Ascending aorta (tissue), 2 donors: Measurements from ENCODE around the gene UPK1A. TPM values are rescaled to one million over a fixed set of nuclear protein-coding genes. Genes with fewer than 3 reads are reported as not detected.
"Not testable (repeated sequence)": the region's sequence is repeated elsewhere in the genome, so short reads cannot be mapped to it uniquely, and the experiment has no call there.

Source experiments
- DNase-seq, 2 donors: peaks; one replicate each; pipeline ENCODE4 v3.0.0-alpha.2; 2019; ENCODE audit warnings: low spot score in 2 of 2
- H3K27ac ChIP-seq, 2 donors: fragments of 200-600 bp; sonication (generic); one replicate each; pipeline ENCODE4 v1.5.1; 2016 to 2017; ENCODE audit warnings: mild to moderate bottlenecking in 1 of 2
- H3K27me3 ChIP-seq: fragments of 200-600 bp; sonication (generic); one replicate; pipeline ENCODE4 v1.5.1; 2017
- H3K36me3 ChIP-seq, 2 donors: fragments of 200-600 bp; sonication (generic); one replicate each; pipeline ENCODE4 v1.5.1; 2016
- H3K4me1 ChIP-seq, 2 donors: fragments of 200-600 bp; sonication (generic); one replicate each; pipeline ENCODE4 v1.5.1; 2016 to 2017; ENCODE audit warnings: mild to moderate bottlenecking in 1 of 2
- H3K4me3 ChIP-seq, 2 donors: fragments of 200-600 bp; sonication (generic); one replicate each; pipeline ENCODE4 v1.5.1; 2016 to 2017; ENCODE audit warnings: mild to moderate bottlenecking in 1 of 2
- H3K9me3 ChIP-seq, 2 donors: fragments of 200-600 bp; sonication (generic); one replicate each; pipeline ENCODE4 v1.5.1; 2016
- intact Hi-C: fragments of 100-400 bp; cut with DNase I; formaldehyde crosslinking; loops from one replicate; pipeline ENCODE4 v1.15.1; 2023
- total RNA-seq: library from RNA; depleted of rRNA; stranded (reverse); fragments of >200 nt; gene quantifications from one replicate; pipeline ENCODE4 v1.1.0, GENCODE V29; 2016
- TF ChIP-seq, protein P1 (sequence below), 3 experiments: fragments of 200-600 bp in 2 of 3; fragments of 450-650 bp in 1 of 3; sonication (generic) in 2 of 3; IDR thresholded peaks; one replicate each; pipeline ENCODE4 v1.5.1; 2016 to 2019; ENCODE audit warnings: antibody characterized with exemption in 3 of 3, mild to moderate bottlenecking in 1 of 3, moderate library complexity in 1 of 3

The UPK1A gene
- total RNA-seq, 1 donor from 2014 or later: not detected

DNA sequence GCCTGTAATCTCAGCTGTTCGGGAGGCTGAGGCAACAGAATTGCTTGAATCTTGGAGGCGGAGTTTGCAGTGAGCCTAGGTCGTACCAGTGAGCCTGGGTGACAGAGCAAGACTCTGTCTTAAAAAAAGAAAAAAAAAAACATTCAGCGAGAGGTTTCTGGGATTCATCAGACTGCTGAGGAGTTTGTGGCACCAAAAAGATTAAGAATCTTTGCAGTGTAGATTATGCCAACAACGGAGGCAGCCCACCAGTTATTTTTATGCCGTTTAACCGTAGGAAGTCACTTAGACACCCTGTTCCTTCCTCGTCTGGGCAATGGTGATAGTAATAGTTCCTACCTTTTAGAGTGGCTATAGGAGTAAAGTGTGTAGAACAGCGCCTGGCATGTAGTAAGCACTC is 15.7 kb upstream of the UPK1A start:
- Histone ChIP-seq H3K36me3 (peaks cover 36 to 44% of the 10 kb centered on the region in 2 donors), H3K27me3 (no peaks in the 10 kb centered on the region), H3K4me3 (no peak overlapping the region), H3K9me3 (no peaks in the 10 kb centered on the region), H3K27ac (no peak overlapping the region), H3K4me1 (peaks cover 0 to 19% of the 10 kb centered on the region in 2 donors)
- TF ChIP-seq, protein P1, sequence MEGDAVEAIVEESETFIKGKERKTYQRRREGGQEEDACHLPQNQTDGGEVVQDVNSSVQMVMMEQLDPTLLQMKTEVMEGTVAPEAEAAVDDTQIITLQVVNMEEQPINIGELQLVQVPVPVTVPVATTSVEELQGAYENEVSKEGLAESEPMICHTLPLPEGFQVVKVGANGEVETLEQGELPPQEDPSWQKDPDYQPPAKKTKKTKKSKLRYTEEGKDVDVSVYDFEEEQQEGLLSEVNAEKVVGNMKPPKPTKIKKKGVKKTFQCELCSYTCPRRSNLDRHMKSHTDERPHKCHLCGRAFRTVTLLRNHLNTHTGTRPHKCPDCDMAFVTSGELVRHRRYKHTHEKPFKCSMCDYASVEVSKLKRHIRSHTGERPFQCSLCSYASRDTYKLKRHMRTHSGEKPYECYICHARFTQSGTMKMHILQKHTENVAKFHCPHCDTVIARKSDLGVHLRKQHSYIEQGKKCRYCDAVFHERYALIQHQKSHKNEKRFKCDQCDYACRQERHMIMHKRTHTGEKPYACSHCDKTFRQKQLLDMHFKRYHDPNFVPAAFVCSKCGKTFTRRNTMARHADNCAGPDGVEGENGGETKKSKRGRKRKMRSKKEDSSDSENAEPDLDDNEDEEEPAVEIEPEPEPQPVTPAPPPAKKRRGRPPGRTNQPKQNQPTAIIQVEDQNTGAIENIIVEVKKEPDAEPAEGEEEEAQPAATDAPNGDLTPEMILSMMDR (IDR thresholded peaks at IDR 0.05): no peak
- intact Hi-C loops: no loop called here
- DNase-seq: no peak

DNA sequence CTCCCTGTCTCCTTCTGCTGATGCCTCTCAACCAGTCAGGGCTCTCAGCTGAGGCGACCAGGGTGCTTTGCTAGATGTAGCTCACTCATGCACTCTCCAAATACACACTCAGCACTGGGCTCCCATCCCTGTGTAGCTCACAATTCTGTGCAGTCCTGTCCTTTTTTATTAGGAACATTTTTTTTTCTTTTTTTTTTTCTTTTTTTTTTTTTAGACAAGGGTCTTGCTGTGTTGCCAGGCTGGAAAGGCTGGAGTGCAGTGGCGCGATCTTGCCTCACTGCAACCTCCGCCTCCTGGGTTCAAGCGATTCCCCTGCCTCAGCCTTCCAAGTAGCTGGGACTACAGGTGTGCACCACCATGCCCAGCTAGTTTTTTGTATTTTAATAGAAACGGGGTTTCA is 11.5 kb upstream of the UPK1A start:
- H3K4me1 ChIP-seq, H3K27me3 ChIP-seq, intact Hi-C loops, H3K4me3 ChIP-seq, H3K9me3 ChIP-seq, DNase-seq, H3K27ac ChIP-seq: not testable (repeated sequence)
- peaks cover 73 to 86% of the 10 kb centered on the region in 2 donors for H3K36me3 ChIP-seq

- Histone ChIP-seq H3K9me3 (no peaks in the 10 kb centered on the region), H3K27me3 (no peaks in the 10 kb centered on the region), H3K36me3 (peaks cover 73 to 92% of the 10 kb centered on the region in 2 donors), H3K27ac (no peak overlapping the region), H3K4me1 (no peaks in the 10 kb centered on the region), H3K4me3 (no peak overlapping the region)
- DNase-seq: no peak
- TF ChIP-seq, protein P1 (IDR thresholded peaks at IDR 0.05): no peak
- intact Hi-C loops: no loop called here
Observed at GRCh38 chr19:35655600-35655999, 10.7 kb upstream of the UPK1A start.

DNA sequence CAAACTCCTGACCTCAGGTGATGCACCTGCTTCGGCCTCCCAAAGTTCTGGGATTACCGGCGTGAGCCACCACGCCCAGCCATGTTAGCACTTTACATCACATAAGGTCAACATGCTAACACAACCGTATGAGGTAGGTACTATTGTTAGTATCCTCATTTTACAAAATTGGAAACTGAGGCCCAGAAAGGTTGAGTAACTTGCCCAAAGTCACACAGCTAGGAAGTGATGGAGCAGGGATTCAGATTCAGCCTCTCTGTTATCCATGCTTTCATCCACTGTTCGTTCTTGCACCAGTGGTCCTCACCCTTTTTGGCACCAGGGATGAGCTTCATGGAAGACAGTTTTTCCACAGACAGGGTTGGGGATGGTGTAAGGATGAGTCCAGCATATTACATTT is 9.6 kb upstream of the UPK1A start:
- no peak for DNase-seq
- Histone ChIP-seq H3K36me3 (peaks cover 62 to 94% of the 10 kb centered on the region in 2 donors), H3K4me3 (no peak overlapping the region), H3K27ac (no peak overlapping the region), H3K9me3 (no peaks in the 10 kb centered on the region), H3K27me3 (no peaks in the 10 kb centered on the region), H3K4me1 (no peaks in the 10 kb centered on the region)
- intact Hi-C loops: no loop called here
- TF ChIP-seq, protein P1 (IDR thresholded peaks at IDR 0.05): no peak

GRCh38 chr19:35657904-35658700 is 8.2 kb upstream of the UPK1A start:
- Histone ChIP-seq H3K27me3 (no peaks in the 10 kb centered on the region), H3K4me1 (no peaks in the 10 kb centered on the region), H3K27ac (no peak overlapping the region), H3K9me3 (no peaks in the 10 kb centered on the region), H3K4me3 (no peak overlapping the region), H3K36me3 (peaks cover 59 to 95% of the 10 kb centered on the region in 2 donors)
- intact Hi-C loops: no loop called here
- DNase-seq: no peak
- TF ChIP-seq, protein P1 (IDR thresholded peaks at IDR 0.05): no peak

DNA sequence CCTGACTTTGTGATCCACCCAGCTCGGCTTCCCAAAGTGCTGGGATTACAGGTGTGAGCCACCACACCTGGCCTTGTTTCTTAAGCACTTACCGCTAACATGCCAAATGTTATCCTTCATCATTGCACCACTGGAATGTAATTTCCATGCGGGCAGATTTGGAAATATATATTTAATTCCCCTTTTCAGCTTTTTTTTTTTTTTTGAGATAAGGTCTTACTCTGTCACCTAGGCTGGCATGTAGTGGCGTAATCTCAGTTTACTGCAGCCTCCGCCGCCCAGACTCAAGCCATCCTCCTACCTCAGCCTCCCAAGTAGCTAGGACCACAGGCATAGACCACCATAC is 4.3 kb upstream of the UPK1A start:
- Histone ChIP-seq H3K27me3 (no peaks in the 10 kb centered on the region), H3K4me1 (no peaks in the 10 kb centered on the region), H3K36me3 (peaks cover 23 to 69% of the 10 kb centered on the region in 2 donors), H3K4me3 (no peak overlapping the region), H3K27ac (no peak overlapping the region), H3K9me3 (no peaks in the 10 kb centered on the region)
- intact Hi-C loops: no loop called here
- TF ChIP-seq, protein P1 (IDR thresholded peaks at IDR 0.05): no peak
- DNase-seq: no peak
